ENCODE data around the gene CC2D2A.

The CC2D2A gene

GRCh38 chr4:15488136-15488535 lies 18.5 kb downstream of the CC2D2A start:
- Mint-ChIP-seq H3K36me3 (peaks cover 22% of the 10 kb centered on the region), H3K4me3 (no peak overlapping the region), H3K4me1 (ENCODE audit: low read depth) (no peaks in the 10 kb centered on the region), H3K27me3 (no peaks in the 10 kb centered on the region), H3K9me3 (ENCODE audit: low read depth) (peaks cover 38% of the 10 kb centered on the region), H3K27ac (no peak overlapping the region)

DNA sequence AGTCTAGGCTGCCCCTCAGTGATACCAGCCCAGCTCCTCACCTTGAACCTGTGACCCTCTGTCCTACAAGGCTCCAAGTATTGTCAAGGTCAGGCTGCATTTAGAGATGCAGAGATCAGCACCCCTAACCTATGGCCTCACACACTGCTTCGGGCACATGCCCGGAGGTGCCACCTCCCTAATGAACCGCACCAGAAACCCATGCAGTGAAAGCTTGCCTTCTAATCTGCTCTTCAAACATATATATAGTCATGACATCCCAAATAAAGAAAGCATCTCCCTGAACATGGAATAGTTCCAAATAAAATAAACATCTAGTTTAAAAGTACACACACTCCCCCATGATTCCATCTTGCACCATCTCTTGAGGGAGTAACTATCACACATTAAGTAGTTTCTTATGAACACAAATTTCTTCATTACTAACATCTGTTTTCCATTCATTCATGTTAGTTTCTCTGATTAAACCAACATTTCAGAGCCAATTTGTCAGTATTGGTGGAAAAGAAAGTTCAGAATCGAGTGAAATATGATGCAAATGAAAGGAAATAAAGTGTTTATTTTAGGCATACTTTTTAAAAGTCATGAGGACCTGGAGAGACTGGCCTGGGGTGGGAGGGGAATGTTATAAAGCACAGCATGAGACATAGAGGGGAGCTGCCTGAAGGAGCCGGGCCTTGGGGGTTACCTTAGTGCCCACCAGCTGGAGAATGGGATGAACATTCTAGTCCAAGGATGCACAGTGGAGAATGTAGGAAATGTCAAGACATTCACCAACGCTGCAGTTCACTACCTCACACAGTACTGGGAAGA lies 19.2 kb downstream of the CC2D2A start:
- Mint-ChIP-seq H3K27ac (no peak overlapping the region), H3K27me3 (no peaks in the 10 kb centered on the region), H3K4me3 (no peak overlapping the region), H3K4me1 (ENCODE audit: low read depth) (no peaks in the 10 kb centered on the region), H3K9me3 (ENCODE audit: low read depth) (peaks cover 38% of the 10 kb centered on the region), H3K36me3 (peaks cover 22% of the 10 kb centered on the region)

DNA sequence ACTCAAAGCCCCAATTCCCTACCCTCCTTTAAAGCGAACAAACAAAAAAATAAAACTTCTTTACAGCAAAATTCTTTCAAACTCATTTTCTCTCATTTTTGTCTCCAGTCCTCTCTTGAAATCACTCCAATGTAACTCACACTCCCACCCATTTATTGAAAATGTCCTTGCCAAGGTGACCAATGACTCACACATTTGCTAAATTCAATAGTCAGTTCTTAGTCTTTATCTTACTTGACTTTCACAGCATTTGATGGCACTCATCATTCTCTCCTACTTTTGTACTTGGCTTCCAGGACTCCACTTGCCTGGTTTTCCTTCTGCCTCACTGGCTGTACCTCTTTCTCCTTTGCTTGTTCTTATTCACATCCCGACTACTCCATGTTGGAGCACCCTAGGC lies 19.9 kb downstream of the CC2D2A start:
- no peak overlapping the region for H3K4me3 Mint-ChIP-seq
- peaks cover 38% of the 10 kb centered on the region for H3K9me3 Mint-ChIP-seq (ENCODE audit: low read depth)
- H3K4me1 Mint-ChIP-seq (ENCODE audit: low read depth), result no peaks in the 10 kb centered on the region
- no peaks in the 10 kb centered on the region for H3K27me3 Mint-ChIP-seq
- no peak overlapping the region for H3K27ac Mint-ChIP-seq
- peaks cover 22% of the 10 kb centered on the region for H3K36me3 Mint-ChIP-seq

DNA sequence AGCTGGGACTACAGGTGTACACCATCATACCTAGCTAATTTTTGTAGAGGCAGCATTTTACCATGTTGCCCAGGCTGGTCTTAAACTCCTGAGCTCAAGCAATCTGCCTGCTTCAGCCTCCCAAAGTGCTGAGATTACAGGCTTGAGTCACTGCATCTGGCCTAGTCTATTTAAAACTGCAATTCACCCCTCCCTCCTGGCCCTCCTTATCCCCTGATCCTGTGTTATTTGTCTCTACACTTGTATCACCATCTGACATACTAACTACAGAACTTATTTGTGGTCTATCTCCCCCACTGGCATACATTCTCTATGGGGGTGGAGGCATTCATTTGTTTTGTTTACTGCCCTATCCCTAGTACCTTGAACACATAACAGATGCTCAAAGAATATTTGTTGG lies 23.7 kb downstream of the CC2D2A start:
- Mint-ChIP-seq H3K36me3 (peaks cover 27% of the 10 kb centered on the region), H3K4me1 (ENCODE audit: low read depth) (no peaks in the 10 kb centered on the region), H3K4me3 (no peak overlapping the region), H3K27ac (no peak overlapping the region), H3K27me3 (no peaks in the 10 kb centered on the region), H3K9me3 (ENCODE audit: low read depth) (peaks cover 16% of the 10 kb centered on the region)

- Mint-ChIP-seq H3K36me3 (peaks cover 12% of the 10 kb centered on the region), H3K4me1 (ENCODE audit: low read depth) (no peaks in the 10 kb centered on the region), H3K9me3 (ENCODE audit: low read depth) (no peaks in the 10 kb centered on the region), H3K4me3 (no peak overlapping the region), H3K27ac (no peak overlapping the region), H3K27me3 (no peaks in the 10 kb centered on the region)
Observed at GRCh38 chr4:15495621-15496020, 25.9 kb downstream of the CC2D2A start.

- Mint-ChIP-seq H3K27ac (no peak overlapping the region), H3K4me3 (no peak overlapping the region), H3K27me3 (no peaks in the 10 kb centered on the region), H3K4me1 (ENCODE audit: low read depth) (no peaks in the 10 kb centered on the region), H3K9me3 (ENCODE audit: low read depth) (no peaks in the 10 kb centered on the region), H3K36me3 (peaks cover 11% of the 10 kb centered on the region)
Observed at GRCh38 chr4:15498356-15498755, 28.7 kb downstream of the CC2D2A start.

- H3K27me3 Mint-ChIP-seq, result no peaks in the 10 kb centered on the region
- no peaks in the 10 kb centered on the region for H3K4me1 Mint-ChIP-seq (ENCODE audit: low read depth)
- H3K36me3 Mint-ChIP-seq, result peaks cover 11% of the 10 kb centered on the region
- H3K9me3 Mint-ChIP-seq (ENCODE audit: low read depth), result no peaks in the 10 kb centered on the region
- H3K4me3 Mint-ChIP-seq, result no peak overlapping the region
- no peak overlapping the region for H3K27ac Mint-ChIP-seq
Observed at GRCh38 chr4:15500701-15501100, 31.0 kb downstream of the CC2D2A start.

DNA sequence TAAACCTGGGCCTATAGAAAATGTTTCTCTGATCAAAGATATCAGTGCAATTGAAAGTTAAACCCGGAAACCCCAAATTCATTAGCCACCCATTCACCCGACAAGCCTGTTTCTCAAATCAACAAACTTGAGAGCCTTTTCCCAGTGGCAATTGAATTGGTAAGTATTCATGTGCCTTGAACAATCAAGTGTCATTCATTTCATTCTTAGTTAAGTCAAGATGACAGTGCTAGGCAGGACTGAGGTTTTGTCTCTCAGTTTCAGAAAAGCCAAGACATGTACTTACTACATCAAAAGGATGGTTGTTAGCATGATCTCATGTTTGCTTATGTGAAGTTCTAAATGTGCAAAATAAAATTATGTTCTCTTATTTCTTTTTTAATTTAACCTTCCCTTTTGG lies 32.3 kb downstream of the CC2D2A start:
- H3K9me3 Mint-ChIP-seq (ENCODE audit: low read depth), result no peaks in the 10 kb centered on the region
- no peaks in the 10 kb centered on the region for H3K27me3 Mint-ChIP-seq
- H3K4me3 Mint-ChIP-seq, result no peak overlapping the region
- H3K27ac Mint-ChIP-seq, result no peak overlapping the region
- no peaks in the 10 kb centered on the region for H3K4me1 Mint-ChIP-seq (ENCODE audit: low read depth)
- peaks cover 8% of the 10 kb centered on the region for H3K36me3 Mint-ChIP-seq

DNA sequence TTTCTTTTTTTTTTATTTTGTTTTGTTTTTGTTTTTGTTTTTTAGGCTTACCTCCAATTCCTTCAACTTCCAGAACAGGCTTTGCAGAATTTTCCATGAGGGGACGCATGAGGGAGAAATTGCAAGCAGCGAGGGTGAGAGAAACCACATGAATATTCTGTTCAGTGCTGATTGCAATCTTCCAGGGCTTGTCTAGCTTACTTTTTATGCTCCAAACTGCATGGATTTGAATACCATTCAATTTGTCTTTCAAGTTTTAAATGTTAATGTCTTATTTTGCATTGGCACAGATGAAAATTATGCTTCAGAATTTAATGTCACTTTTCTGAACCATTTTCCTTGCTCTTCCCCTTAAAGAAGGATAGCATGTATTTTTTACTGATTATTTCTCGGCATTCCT lies 32.7 kb downstream of the CC2D2A start:
- no peaks in the 10 kb centered on the region for H3K9me3 Mint-ChIP-seq (ENCODE audit: low read depth)
- H3K4me3 Mint-ChIP-seq, result no peak overlapping the region
- H3K4me1 Mint-ChIP-seq (ENCODE audit: low read depth), result no peaks in the 10 kb centered on the region
- H3K27ac Mint-ChIP-seq, result no peak overlapping the region
- peaks cover 12% of the 10 kb centered on the region for H3K36me3 Mint-ChIP-seq
- no peaks in the 10 kb centered on the region for H3K27me3 Mint-ChIP-seq

- Mint-ChIP-seq H3K27ac (no peak overlapping the region), H3K27me3 (no peaks in the 10 kb centered on the region), H3K4me1 (ENCODE audit: low read depth) (no peaks in the 10 kb centered on the region), H3K36me3 (peaks cover 14% of the 10 kb centered on the region), H3K9me3 (ENCODE audit: low read depth) (no peaks in the 10 kb centered on the region), H3K4me3 (no peak overlapping the region)
Observed at GRCh38 chr4:15504041-15504440, 34.4 kb downstream of the CC2D2A start.

DNA sequence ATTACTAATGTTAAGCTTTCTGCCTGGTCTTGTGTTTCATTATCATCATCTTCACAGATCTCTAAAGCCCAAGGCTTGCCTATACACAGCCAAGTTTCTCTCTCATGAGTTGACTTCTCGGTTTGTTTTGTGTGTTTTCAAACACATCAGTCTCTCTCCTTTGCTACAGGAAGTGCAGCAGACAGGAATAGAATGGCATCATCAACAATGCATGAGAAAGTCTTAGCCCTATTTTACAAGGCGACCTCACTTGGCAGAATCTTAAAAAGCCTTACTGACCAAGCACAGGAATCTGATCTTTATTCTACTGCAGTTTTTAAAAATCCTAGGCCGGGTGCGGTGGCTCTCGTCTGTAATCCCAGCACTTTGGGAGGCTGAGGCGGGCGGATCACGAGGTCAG lies 36.8 kb downstream of the CC2D2A start:
- H3K4me1 Mint-ChIP-seq (ENCODE audit: low read depth), result no peaks in the 10 kb centered on the region
- no peak overlapping the region for H3K27ac Mint-ChIP-seq
- H3K27me3 Mint-ChIP-seq, result no peaks in the 10 kb centered on the region
- H3K36me3 Mint-ChIP-seq, result peaks cover 19% of the 10 kb centered on the region
- H3K4me3 Mint-ChIP-seq, result no peak overlapping the region
- H3K9me3 Mint-ChIP-seq (ENCODE audit: low read depth), result no peaks in the 10 kb centered on the region

DNA sequence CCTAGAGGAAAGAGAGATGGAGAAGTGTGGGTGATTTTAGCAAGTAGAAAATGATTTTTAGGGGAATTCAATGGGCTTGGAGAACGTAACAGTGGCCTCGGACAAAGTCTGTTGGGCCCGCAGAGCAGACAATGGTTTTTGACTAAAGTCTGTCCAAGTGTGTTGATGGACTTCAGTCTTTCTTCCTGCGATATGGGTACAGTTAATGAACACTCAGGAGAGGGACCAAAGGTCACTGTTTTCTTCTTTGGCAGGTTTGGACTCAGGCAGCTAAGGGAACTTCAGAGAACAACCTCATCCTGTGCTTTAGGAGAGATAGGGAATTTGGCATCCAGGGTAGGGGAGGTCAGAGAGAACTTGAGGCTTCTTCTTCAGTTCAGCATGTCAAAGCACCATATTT lies 38.0 kb downstream of the CC2D2A start:
- peaks cover 21% of the 10 kb centered on the region for H3K36me3 Mint-ChIP-seq
- no peaks in the 10 kb centered on the region for H3K27me3 Mint-ChIP-seq
- H3K4me3 Mint-ChIP-seq, result no peak overlapping the region
- no peaks in the 10 kb centered on the region for H3K9me3 Mint-ChIP-seq (ENCODE audit: low read depth)
- H3K4me1 Mint-ChIP-seq (ENCODE audit: low read depth), result no peaks in the 10 kb centered on the region
- H3K27ac Mint-ChIP-seq, result no peak overlapping the region

DNA sequence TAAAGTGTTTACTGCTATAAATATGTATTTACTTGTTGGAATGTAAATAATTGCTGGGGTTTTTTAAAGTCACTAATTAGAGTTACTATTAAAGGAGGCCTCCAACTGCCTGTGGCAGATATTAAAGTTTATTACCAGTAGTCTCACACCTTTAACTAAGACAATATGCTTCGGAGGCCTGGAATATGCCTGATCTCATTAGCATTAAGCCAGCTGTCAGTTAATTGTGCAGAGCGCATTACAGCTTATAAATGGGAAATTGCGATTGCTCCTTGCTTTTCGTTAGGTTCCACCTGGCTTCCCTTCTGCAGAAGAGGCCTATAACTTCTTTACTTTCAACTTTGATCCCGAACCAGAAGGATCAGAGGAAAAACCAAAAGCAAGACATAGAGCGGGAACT lies 41.3 kb downstream of the CC2D2A start:
- Mint-ChIP-seq H3K27me3 (no peaks in the 10 kb centered on the region), H3K4me3 (no peak overlapping the region), H3K4me1 (ENCODE audit: low read depth) (no peaks in the 10 kb centered on the region), H3K27ac (no peak overlapping the region), H3K9me3 (ENCODE audit: low read depth) (no peaks in the 10 kb centered on the region), H3K36me3 (peaks cover 24% of the 10 kb centered on the region)

DNA sequence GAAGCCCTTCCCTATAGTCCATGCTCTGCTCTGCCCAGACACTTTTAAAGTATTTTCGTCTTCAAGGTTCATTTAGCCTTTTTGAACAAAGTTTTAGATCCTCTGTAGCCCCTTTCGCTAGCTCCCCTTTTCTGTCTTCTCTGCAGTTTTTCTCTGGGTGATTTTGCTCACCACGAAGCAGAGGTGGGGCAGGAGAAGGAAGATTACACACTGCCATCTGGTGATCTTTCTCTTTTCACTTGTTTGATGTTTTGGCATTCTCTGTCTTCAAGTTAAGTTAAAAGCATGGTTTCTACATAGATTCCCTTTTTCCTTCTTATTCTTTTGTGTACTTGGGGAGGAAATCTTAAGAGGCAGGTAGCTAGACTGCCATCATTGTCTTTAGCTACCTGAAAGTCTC lies 43.9 kb downstream of the CC2D2A start:
- Mint-ChIP-seq H3K27ac (no peak overlapping the region), H3K27me3 (no peaks in the 10 kb centered on the region), H3K36me3 (peaks cover 18% of the 10 kb centered on the region), H3K4me1 (ENCODE audit: low read depth) (no peaks in the 10 kb centered on the region), H3K4me3 (no peak overlapping the region), H3K9me3 (ENCODE audit: low read depth) (no peaks in the 10 kb centered on the region)

- Mint-ChIP-seq H3K9me3 (ENCODE audit: low read depth) (no peaks in the 10 kb centered on the region), H3K4me1 (ENCODE audit: low read depth) (no peaks in the 10 kb centered on the region), H3K27me3 (no peaks in the 10 kb centered on the region), H3K27ac (no peak overlapping the region), H3K36me3 (peaks cover 17% of the 10 kb centered on the region), H3K4me3 (no peak overlapping the region)
Observed at GRCh38 chr4:15515106-15515505, 45.4 kb downstream of the CC2D2A start.

DNA sequence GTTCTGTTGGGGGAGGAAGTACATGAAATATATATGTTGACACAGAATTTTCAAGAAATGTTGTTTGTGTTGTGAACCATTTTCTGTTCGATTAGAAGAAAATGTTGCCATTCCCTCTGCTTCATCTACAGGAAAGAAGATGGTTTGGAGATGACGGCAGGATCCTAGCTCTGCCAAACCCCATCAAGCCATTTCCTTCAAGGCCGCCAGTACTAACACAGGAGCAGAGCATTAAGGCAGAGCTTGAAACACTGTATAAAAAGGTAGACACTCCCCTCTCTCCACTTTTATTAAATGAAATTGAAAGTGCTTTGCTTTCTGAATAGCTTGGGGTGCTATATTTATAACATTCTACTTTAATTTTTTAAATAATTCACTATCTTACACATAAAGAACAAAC lies 46.8 kb downstream of the CC2D2A start:
- Mint-ChIP-seq H3K36me3 (peaks cover 16% of the 10 kb centered on the region), H3K27me3 (no peaks in the 10 kb centered on the region), H3K9me3 (ENCODE audit: low read depth) (no peaks in the 10 kb centered on the region), H3K4me3 (no peak overlapping the region), H3K27ac (no peak overlapping the region), H3K4me1 (ENCODE audit: low read depth) (no peaks in the 10 kb centered on the region)

All from activated naive CD8-positive, alpha-beta T cell (primary cell).